Epithelial cell of esophagus (primary cell): ENCODE measurements around the gene SNAP25.

Experiments used
- DNase-seq: peaks from one replicate; pipeline ENCODE4 v3.0.0; 2010; ENCODE audit warnings: low read depth
- H3K4me3 ChIP-seq: 2 replicates; pipeline ENCODE4 v1.5.1; 2011; ENCODE audit warnings: mild to moderate bottlenecking, low read length, control low read depth
- TF ChIP-seq, protein P1 (sequence below): IDR thresholded peaks from 2 replicates; pipeline ENCODE4 v1.5.1; 2011; ENCODE audit warnings: low read depth, mild to moderate bottlenecking, low read length, control low read depth, inconsistent platforms; ENCODE audit not compliant: insufficient read depth; ENCODE audit errors: missing control alignments

The SNAP25 gene

DNA sequence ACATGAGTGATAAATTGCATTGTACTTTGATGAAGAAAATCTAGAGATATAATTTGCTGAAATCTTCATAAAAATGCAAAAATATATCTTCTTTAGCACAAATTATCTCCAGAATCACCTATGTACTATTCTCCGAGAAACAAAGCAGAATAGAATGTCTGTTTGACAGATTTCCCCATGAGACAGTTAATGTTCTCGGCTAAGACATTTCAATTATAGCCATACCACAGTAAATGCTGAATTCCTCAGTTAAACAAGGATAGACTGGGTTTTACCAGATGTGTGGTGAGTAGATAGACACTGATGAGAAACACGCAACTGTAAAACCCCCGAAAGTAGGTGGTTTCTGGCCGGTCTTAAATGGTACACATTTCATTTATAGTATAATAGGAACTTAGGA is 69.8 kb downstream of the SNAP25 start:
- TF ChIP-seq, protein P1, sequence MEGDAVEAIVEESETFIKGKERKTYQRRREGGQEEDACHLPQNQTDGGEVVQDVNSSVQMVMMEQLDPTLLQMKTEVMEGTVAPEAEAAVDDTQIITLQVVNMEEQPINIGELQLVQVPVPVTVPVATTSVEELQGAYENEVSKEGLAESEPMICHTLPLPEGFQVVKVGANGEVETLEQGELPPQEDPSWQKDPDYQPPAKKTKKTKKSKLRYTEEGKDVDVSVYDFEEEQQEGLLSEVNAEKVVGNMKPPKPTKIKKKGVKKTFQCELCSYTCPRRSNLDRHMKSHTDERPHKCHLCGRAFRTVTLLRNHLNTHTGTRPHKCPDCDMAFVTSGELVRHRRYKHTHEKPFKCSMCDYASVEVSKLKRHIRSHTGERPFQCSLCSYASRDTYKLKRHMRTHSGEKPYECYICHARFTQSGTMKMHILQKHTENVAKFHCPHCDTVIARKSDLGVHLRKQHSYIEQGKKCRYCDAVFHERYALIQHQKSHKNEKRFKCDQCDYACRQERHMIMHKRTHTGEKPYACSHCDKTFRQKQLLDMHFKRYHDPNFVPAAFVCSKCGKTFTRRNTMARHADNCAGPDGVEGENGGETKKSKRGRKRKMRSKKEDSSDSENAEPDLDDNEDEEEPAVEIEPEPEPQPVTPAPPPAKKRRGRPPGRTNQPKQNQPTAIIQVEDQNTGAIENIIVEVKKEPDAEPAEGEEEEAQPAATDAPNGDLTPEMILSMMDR = no peak
- DNase-seq = no peak
- H3K4me3 ChIP-seq = no peak overlapping the region

DNA sequence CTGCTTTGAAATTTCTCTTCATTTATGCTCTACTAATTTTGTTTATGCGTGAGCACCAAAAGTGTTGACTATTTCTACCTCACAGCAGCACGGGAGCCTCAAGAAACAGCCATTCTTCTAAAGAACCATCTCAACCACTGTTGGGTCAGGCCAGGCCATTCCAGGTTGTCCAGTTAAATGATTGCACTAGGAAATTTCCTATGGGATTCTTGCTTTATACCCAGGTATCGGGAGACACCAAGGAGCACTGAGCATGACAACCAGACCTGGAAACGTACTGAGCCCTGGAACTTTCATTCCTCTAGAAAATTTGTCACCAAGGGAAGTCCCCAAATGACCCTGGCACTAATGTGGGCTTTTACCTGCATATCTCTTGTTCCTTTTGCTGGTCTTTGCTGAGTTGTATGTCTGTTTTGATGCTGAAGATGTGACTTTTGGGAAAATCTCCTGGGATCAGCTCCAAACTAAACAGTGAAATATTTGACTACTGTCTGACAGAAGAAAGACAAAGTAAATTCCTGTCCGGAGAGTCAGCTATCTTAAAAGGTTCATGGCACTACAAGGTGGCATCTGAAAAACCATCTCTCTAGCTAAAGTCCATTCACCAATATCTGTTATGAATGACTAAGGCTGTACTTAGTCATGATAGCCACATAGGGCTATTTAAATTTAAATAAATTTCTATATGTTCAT is 70.5 kb downstream of the SNAP25 start:
- no peak overlapping the region for H3K4me3 ChIP-seq
- TF ChIP-seq, protein P1 = no peak
- no peak for DNase-seq

DNA sequence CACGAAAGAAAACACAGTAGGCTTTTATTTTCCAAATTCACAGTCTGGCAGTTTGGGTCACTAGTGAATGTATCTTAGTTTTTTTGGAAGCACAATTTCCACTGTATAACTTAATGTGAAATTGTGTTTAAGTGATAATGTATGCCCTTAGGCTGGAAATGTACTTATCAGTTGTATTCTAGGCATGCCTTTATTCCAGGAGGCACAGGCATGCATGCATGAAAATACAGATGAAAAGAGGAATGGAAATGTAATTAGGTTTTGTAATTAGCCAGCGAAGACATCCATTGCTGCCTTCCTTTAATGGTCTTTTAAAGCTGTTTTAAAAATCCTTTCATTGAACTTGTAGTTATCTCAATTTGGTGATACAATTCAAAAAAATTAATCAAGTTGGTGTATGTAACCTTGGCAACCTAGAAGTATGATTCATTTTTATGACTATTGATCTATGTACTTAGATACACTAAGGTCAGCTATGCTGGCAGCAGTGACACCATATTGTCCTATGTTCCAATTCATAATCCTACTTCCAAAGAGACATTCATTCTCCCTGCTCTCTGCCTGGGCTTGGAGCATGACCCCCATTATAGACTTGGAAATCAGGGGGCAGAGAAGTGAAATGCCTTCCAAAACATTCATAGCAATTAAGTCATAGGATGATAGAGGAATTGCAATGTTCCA is 73.1 kb downstream of the SNAP25 start:
- H3K4me3 ChIP-seq = no peak overlapping the region
- TF ChIP-seq, protein P1 = no peak
- DNase-seq = no peak

DNA sequence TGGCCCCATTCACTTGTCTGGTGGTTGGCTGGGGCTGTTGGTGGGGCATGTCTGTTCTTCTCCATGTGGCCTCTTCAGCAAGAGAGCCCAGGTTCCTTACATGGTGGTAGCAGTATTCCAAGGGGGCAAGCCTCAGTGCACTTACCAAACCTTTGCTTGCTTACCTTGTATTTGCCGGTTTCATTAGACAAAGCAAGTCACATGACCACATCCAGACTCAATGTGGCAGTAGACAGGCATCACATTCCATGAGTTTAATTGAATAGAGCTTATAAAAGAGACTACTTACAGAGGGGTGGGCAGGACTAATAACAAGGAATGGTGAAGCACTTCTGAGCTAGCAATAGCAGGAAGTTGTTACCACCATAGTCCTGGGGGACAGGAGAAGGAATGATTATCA is 78.6 kb downstream of the SNAP25 start:
- DNase-seq = no peak
- H3K4me3 ChIP-seq = no peak overlapping the region
- TF ChIP-seq, protein P1 = no peak

DNA sequence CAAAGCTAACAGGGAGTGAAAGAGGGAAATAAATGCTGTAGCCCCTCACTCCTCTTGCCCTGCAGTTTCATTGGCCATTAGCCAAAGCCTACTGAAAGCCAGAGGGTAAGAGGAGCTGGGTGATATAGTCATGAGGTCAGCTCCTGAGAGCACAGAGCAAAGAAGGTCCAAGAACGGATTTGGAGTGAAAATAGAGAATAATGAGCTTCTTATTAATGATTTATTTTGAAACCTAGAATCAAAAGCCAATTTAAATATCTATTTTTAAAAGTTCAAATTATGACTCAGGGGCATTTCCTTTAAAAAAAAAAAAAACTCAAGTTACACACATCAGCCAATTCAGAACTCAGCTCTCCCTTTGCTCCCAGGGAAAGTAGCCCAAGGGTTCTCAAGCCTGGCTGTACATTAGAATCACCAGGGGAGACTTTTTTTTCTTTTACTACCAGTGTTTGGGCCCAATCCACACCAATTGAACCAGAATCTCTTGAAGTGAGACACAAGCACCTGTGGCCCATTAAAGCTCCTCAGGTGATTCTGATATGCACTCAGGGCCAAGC is 79.1 kb downstream of the SNAP25 start:
- no peak overlapping the region for H3K4me3 ChIP-seq
- no peak for DNase-seq

DNA sequence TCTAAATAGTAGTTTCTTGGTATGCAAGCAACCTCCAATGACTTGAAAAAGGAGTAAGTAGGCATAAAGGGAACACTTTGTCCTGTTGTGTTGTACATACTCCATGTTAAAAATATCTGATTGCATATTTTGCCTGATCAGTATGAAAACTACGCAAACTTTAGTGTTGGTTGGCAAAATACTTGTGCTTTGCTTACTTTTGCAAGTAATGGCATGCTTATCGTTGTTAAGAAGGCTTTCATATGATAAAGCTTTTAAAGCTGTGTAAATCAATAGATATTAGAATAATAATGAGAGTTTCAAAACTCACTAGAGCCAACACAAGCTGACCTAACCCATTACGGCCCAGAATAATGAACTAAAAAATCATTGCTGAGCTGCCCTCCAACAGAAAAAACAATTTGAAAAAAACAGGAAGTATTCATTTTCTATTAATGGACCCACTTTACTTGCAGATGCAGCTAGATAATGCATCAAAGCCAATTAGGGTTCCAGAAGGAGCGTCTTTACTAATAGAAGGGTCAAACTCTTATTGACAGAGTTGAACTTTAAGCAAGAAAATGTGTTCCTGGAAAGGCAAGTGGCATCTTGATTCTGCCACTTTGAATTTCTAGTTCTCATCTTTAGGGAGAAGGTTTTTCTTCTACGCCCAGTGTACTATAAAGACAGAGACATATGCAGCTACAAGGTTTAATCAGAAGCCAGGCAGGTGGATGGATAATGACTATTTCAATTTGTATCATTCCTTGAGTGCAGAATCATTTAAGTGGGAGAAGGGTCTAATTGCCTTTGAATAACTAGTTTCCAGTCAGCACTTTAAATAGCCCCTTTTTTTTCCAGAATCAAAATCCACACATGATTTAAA is 82.2 kb downstream of the SNAP25 start:
- no peak for DNase-seq
- TF ChIP-seq, protein P1 = no peak
- no peak overlapping the region for H3K4me3 ChIP-seq

More for the DNA sequence above, 79.1 kb downstream of the SNAP25 start:
- TF ChIP-seq, protein P1 = no peak
